ENCODE results near the gene ZXDC. TPM values are rescaled to one million over a fixed set of nuclear protein-coding genes. Genes with fewer than 3 reads are reported as not detected.

ZXDC gene
- total RNA-seq, 1 donor from 2014 or later, result 74.4 TPM

DNA sequence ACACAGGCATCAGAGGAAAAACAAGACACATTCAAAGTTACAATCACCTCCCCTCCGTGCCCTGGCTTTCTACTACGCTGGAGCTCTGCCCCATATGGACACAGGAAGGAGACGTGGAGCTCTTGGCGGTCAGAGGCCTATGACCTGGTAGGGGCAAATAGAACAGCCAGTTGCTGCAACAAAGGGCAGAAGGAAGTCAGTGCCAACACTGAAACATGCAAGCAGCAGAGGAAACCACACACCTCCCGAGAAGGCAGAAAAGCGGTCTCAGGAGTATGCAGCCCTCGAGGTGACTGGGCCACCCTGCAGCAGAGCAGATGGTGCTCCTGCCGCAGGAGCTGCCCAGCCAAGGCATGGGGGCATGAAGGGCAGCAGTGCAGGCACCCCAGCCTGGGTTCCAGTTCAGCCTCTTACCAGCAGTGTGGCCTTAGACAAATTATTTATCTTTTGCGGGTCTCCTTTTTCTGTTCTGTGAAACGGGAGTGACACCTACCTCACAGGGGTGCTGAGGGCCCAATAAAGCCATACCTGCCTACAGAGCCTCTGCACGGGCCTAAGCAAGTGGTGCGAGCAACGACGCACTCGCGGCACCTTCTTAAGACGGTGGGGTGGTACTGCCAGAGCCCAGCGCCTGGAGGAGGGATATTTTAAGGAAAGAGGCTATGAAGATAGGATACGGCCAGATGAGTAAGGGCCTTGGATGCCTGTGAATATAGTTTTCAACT is 8.6 kb downstream of the ZXDC start:
- Histone ChIP-seq H3K27ac (no peak overlapping the region), H3K36me3 (peaks cover 85 to 93% of the 10 kb centered on the region in 2 donors), H3K4me1 (peaks cover 6% of the 10 kb centered on the region in 2 donors), H3K4me3 (no peak overlapping the region), H3K9me3 (no peaks in the 10 kb centered on the region), H3K27me3 (no peaks in the 10 kb centered on the region)
- intact Hi-C loops (cut with DNase I), result no loop called here
- DNase-seq (ENCODE audit: low spot score in 2 of 2), result no peak
- TF ChIP-seq, protein P1, sequence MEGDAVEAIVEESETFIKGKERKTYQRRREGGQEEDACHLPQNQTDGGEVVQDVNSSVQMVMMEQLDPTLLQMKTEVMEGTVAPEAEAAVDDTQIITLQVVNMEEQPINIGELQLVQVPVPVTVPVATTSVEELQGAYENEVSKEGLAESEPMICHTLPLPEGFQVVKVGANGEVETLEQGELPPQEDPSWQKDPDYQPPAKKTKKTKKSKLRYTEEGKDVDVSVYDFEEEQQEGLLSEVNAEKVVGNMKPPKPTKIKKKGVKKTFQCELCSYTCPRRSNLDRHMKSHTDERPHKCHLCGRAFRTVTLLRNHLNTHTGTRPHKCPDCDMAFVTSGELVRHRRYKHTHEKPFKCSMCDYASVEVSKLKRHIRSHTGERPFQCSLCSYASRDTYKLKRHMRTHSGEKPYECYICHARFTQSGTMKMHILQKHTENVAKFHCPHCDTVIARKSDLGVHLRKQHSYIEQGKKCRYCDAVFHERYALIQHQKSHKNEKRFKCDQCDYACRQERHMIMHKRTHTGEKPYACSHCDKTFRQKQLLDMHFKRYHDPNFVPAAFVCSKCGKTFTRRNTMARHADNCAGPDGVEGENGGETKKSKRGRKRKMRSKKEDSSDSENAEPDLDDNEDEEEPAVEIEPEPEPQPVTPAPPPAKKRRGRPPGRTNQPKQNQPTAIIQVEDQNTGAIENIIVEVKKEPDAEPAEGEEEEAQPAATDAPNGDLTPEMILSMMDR (IDR thresholded peaks at IDR 0.05), result no peak

DNA sequence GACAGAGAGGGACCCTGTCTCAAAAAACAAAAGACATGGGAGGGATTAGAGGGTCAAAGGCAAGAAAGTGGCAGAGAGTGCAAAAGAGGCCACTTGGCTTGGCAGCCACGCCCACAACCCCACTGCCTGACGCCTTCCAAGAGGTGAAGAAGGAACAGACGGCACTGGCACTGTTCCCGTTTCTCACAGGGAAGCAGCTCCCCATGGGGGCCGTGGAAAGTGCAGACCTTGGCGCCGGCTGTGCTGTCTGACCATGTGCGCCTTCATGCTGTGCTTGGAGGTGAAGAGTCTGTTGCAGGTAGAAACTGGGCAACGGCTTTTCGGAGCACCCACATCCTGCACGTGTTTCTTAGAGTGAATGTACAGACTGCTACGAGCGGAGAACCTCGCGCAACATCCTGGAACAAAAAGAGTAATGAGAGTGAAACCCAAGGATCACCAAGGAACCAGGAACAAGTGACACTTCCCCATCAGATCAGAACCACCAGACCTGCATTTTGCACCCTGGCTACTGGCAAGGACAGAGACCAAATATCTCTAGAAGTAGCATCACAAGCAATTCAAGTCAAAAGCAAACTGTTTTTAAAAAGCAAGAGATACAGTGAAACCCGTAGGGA is 9.7 kb downstream of the ZXDC start:
- no peak for DNase-seq (ENCODE audit: low spot score in 2 of 2)

DNA sequence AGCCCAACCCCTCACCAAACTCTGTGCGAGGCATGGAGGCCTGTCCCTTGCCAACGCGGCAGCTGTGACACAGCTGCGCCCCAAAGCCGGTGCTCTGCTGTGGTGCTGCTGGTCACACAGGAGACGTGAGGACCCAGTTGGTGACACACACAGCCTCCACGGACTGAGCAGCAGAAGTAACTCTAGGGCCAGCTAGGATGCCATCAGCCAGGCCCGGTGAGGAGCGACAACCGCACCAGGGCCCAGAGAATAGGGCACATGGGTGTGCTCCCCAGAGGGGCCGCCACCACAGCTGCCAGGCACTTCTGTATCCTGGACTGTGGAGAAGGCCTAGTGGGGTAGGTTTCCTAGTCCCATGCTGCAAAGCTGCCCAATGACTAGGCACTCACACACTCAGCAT is 10.7 kb downstream of the ZXDC start:
- intact Hi-C loops (cut with DNase I), result no loop called here
- Histone ChIP-seq H3K9me3 (no peaks in the 10 kb centered on the region), H3K27me3 (no peaks in the 10 kb centered on the region), H3K36me3 (peaks cover 87 to 99% of the 10 kb centered on the region in 2 donors), H3K4me3 (no peak overlapping the region), H3K4me1 (no peaks in the 10 kb centered on the region), H3K27ac (no peak overlapping the region)
- DNase-seq (ENCODE audit: low spot score in 2 of 2), result no peak
- TF ChIP-seq, protein P1 (IDR thresholded peaks at IDR 0.05), result no peak

More for the DNA sequence above, 9.7 kb downstream of the ZXDC start:
- Histone ChIP-seq H3K9me3 (no peaks in the 10 kb centered on the region), H3K4me1 (no peaks in the 10 kb centered on the region), H3K4me3 (no peak overlapping the region), H3K27ac (no peak overlapping the region), H3K36me3 (peaks cover 87 to 99% of the 10 kb centered on the region in 2 donors), H3K27me3 (no peaks in the 10 kb centered on the region)
- intact Hi-C loops (cut with DNase I), result no loop called here
- TF ChIP-seq, protein P1 (IDR thresholded peaks at IDR 0.05), result no peak

DNA sequence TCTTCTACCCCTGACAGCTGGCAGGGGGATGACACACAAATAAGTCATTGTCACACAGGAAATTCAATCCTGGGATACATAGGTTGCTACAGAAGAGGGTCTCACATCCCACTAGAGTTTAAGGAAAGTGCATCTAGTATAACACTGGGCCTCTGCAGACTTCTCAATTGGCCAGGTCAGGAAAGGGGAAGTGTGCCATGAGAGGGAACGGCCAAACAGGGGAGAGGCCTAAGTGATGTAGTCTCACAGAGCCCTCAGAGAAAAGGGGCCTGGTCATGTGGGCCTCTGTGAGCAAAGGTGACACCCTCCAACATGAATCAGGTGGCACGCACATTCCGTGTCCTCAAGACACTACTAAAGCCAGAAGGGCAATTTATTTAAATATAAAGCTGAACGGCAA is 11.2 kb downstream of the ZXDC start:
- TF ChIP-seq, protein P1 (IDR thresholded peaks at IDR 0.05), result no peak
- H3K27ac ChIP-seq, result no peak overlapping the region
- peaks cover 87 to 99% of the 10 kb centered on the region in 2 donors for H3K36me3 ChIP-seq
- H3K4me3 ChIP-seq, result no peak overlapping the region
- DNase-seq (ENCODE audit: low spot score in 2 of 2), result no peak
- no peaks in the 10 kb centered on the region for H3K4me1 ChIP-seq
- H3K9me3 ChIP-seq, result no peaks in the 10 kb centered on the region
- intact Hi-C loops (cut with DNase I), result no loop called here
- no peaks in the 10 kb centered on the region for H3K27me3 ChIP-seq

DNA sequence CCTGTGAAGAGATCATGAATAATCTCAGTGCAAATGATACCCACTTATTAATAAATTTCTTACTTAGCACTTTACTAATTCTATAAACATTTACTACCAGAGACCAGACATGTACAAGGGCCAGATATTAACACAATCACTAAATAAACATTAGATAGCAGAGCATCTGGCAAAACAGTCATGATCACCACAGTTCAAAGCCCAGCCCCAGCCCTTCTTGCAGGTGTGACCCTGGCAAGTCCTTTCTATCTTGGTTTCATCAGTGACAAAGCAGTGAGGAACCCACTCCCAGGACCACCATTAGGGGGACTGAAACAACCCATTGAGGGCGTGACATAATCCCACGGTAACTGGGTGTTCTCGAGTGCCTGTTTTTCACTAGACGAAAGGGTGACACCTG is 11.6 kb downstream of the ZXDC start:
- TF ChIP-seq, protein P1 (IDR thresholded peaks at IDR 0.05), result no peak
- Histone ChIP-seq H3K4me1 (no peaks in the 10 kb centered on the region), H3K9me3 (no peaks in the 10 kb centered on the region), H3K27me3 (no peaks in the 10 kb centered on the region), H3K27ac (no peak overlapping the region), H3K4me3 (no peak overlapping the region), H3K36me3 (peaks cover 87 to 99% of the 10 kb centered on the region in 2 donors)
- intact Hi-C loops (cut with DNase I), result no loop called here
- DNase-seq (ENCODE audit: low spot score in 2 of 2), result no peak

Data from ascending aorta (tissue), 2 donors.